Neural progenitor cell (in vitro differentiated cells): ENCODE measurements around the gene STIL. TPM values are rescaled to one million over a fixed set of nuclear protein-coding genes. Genes with fewer than 3 reads are reported as not detected.
A peak's percentile ranks its signal among the peaks of the same experiment; 100 is the strongest.
"Not testable (repeated sequence)": the region's sequence is repeated elsewhere in the genome, so short reads cannot be mapped to it uniquely, and the experiment has no call there.

ENCODE experiments used
- DNase-seq: peaks from one replicate; pipeline ENCODE4 v3.0.0-alpha.2; 2016; ENCODE audit warnings: low spot score
- H2AFZ ChIP-seq: fragments of 200-600 bp; sonication (generic); replicated peaks from 2 replicates; pipeline ENCODE4 v1.6.1; 2016; ENCODE audit warnings: antibody characterized with exemption
- H3F3A ChIP-seq: fragments of 200-600 bp; sonication (generic); 2 replicates; pipeline ENCODE4 v1.6.1; 2016; ENCODE audit warnings: antibody characterized with exemption, low read depth
- H3K27ac ChIP-seq: fragments of 200-600 bp; sonication (generic); 2 replicates; pipeline ENCODE4 v1.5.1; 2016; ENCODE audit warnings: mild to moderate bottlenecking
- H3K27me3 ChIP-seq: fragments of 200-600 bp; sonication (generic); 2 replicates; pipeline ENCODE4 v1.6.1; 2016; ENCODE audit warnings: mild to moderate bottlenecking, moderate library complexity
- H3K36me3 ChIP-seq: fragments of 200-600 bp; sonication (generic); 2 replicates; pipeline ENCODE4 v1.5.1; 2016
- H3K4me1 ChIP-seq: fragments of 200-600 bp; sonication (generic); 2 replicates; pipeline ENCODE4 v1.6.1; 2016; ENCODE audit warnings: mixed run types
- H3K4me2 ChIP-seq: fragments of 200-600 bp; sonication (generic); 2 replicates; pipeline ENCODE4 v1.6.1; 2016
- H3K4me3 ChIP-seq: fragments of 200-600 bp; sonication (generic); 2 replicates; pipeline ENCODE4 v1.5.1; 2016
- H3K79me2 ChIP-seq: fragments of 200-600 bp; sonication (generic); 2 replicates; pipeline ENCODE4 v1.6.1; 2016; ENCODE audit warnings: low read depth
- H3K9ac ChIP-seq: fragments of 200-600 bp; sonication (generic); 2 replicates; pipeline ENCODE4 v1.6.1; 2016
- H3K9me3 ChIP-seq: fragments of 200-600 bp; sonication (generic); 2 replicates; pipeline ENCODE4 v1.5.1; 2016; ENCODE audit warnings: low read depth
- H4K20me1 ChIP-seq: fragments of 200-600 bp; sonication (generic); 2 replicates; pipeline ENCODE4 v1.6.1; 2016; ENCODE audit warnings: low read depth
- H3K27ac Mint-ChIP-seq: 3 replicates; pipeline ENCODE4 v1.8.0; 2021; ENCODE audit warnings: mixed read lengths
- H3K27me3 Mint-ChIP-seq: 2 replicates; pipeline ENCODE4 v1.8.0; 2022; ENCODE audit warnings: low read depth, mild to moderate bottlenecking, inconsistent platforms, moderate library complexity, mixed read lengths; ENCODE audit not compliant: insufficient read depth
- H3K36me3 Mint-ChIP-seq: 3 replicates; pipeline ENCODE4 v1.8.0; 2021; ENCODE audit warnings: mixed read lengths
- H3K4me1 Mint-ChIP-seq: 3 replicates; pipeline ENCODE4 v1.8.0; 2021; ENCODE audit warnings: mixed read lengths
- H3K4me3 Mint-ChIP-seq: 3 replicates; pipeline ENCODE4 v1.8.0; 2021; ENCODE audit warnings: mild to moderate bottlenecking, moderate library complexity, mixed read lengths
- H3K9me3 Mint-ChIP-seq: 3 replicates; pipeline ENCODE4 v1.8.0; 2020; ENCODE audit warnings: mixed read lengths
- CTCF ChIP-seq: fragments of 200-600 bp; sonication (generic); IDR thresholded peaks from 2 replicates; pipeline ENCODE4 v1.5.1; 2017; ENCODE audit warnings: antibody characterized with exemption, mild to moderate bottlenecking
- EZH2 ChIP-seq: fragments of 200-600 bp; sonication (generic); IDR thresholded peaks from 2 replicates; pipeline ENCODE4 v1.6.1; 2017; ENCODE audit warnings: antibody characterized with exemption, mild to moderate bottlenecking, moderate library complexity
- EZH2phosphoT487 ChIP-seq: fragments of 200-600 bp; sonication (generic); IDR thresholded peaks from 2 replicates; pipeline ENCODE4 v1.6.1; 2017; ENCODE audit warnings: antibody characterized with exemption
- total RNA-seq: library from RNA; depleted of rRNA; stranded (reverse); fragments of >200 nt; gene quantifications from 2 replicates; pipeline ENCODE4 v1.2.3, GENCODE V29; 2015; ENCODE audit warnings: low replicate concordance

STIL gene
- total RNA-seq, 1 donor from 2014 or later: 59.0 TPM

GRCh38 chr1:47323599-47324031, 9.7 kb upstream of the STIL start:
- peak overlapping the region; percentile 29 for H2AFZ ChIP-seq

GRCh38 chr1:47319968-47320367, 6.0 kb upstream of the STIL start:
- not testable (repeated sequence) for H3K9ac ChIP-seq, H3K9me3 ChIP-seq, H3K4me3 ChIP-seq, H2AFZ ChIP-seq, H3K4me1 ChIP-seq, DNase-seq, H3K79me2 ChIP-seq, H3K27me3 Mint-ChIP-seq, H3K27me3 ChIP-seq, H3K4me1 Mint-ChIP-seq, H4K20me1 ChIP-seq, H3K27ac Mint-ChIP-seq, H3K4me2 ChIP-seq, H3K4me3 Mint-ChIP-seq, H3K27ac ChIP-seq, H3K36me3 Mint-ChIP-seq, H3K36me3 ChIP-seq, H3K9me3 Mint-ChIP-seq
- peaks cover 10% of the 10 kb centered on the region for H3F3A ChIP-seq

More at GRCh38 chr1:47323599-47324031, 9.7 kb upstream of the STIL start:
- peaks cover 10% of the 10 kb centered on the region for H3F3A ChIP-seq
- H3K4me3 ChIP-seq: no peak overlapping the region
- H3K4me1 Mint-ChIP-seq: peaks cover 9% of the 10 kb centered on the region
- H3K4me3 Mint-ChIP-seq: no peak overlapping the region
- H3K4me2 ChIP-seq: peak overlapping the region; percentile 10
- no peaks in the 10 kb centered on the region for H4K20me1 ChIP-seq
- H3K27ac Mint-ChIP-seq: peak overlapping the region; percentile 69
- H3K27me3 ChIP-seq: no peaks in the 10 kb centered on the region
- DNase-seq: peak; percentile 30
- H3K9ac ChIP-seq: no peak overlapping the region
- H3K4me1 ChIP-seq: peaks cover 9% of the 10 kb centered on the region
- peaks cover 4% of the 10 kb centered on the region for H3K27me3 Mint-ChIP-seq
- H3K9me3 Mint-ChIP-seq: no peaks in the 10 kb centered on the region
- TF ChIP-seq EZH2 (no peak), EZH2phosphoT487 (no peak), CTCF (no peak)
- no peaks in the 10 kb centered on the region for H3K36me3 ChIP-seq
- H3K36me3 Mint-ChIP-seq: no peaks in the 10 kb centered on the region
- H3K79me2 ChIP-seq: no peaks in the 10 kb centered on the region
- no peak overlapping the region for H3K27ac ChIP-seq
- H3K9me3 ChIP-seq: no peaks in the 10 kb centered on the region

- peaks cover 3% of the 10 kb centered on the region for H3K27me3 Mint-ChIP-seq
Observed at GRCh38 chr1:47317841-47318240, 3.9 kb upstream of the STIL start.

More at GRCh38 chr1:47317841-47318240, 3.9 kb upstream of the STIL start:
- H3K9ac ChIP-seq: no peak overlapping the region
- Mint-ChIP-seq H3K4me1 (peaks cover 7% of the 10 kb centered on the region), H3K36me3 (peaks cover 3% of the 10 kb centered on the region), H3K4me3 (no peak overlapping the region), H3K9me3 (no peaks in the 10 kb centered on the region), H3K27ac (no peak overlapping the region)
- TF ChIP-seq EZH2 (no peak), CTCF (no peak), EZH2phosphoT487 (no peak)
- no peak for DNase-seq
- no peak overlapping the region for H2AFZ ChIP-seq
- H3K4me2 ChIP-seq: no peak overlapping the region
- H3K4me3 ChIP-seq: no peak overlapping the region
- H3F3A ChIP-seq: peaks cover 11% of the 10 kb centered on the region
- H3K9me3 ChIP-seq: no peaks in the 10 kb centered on the region
- H3K4me1 ChIP-seq: peaks cover under 1% of the 10 kb centered on the region
- H3K79me2 ChIP-seq: peaks cover 9% of the 10 kb centered on the region
- no peaks in the 10 kb centered on the region for H3K36me3 ChIP-seq
- no peak overlapping the region for H3K27ac ChIP-seq
- no peaks in the 10 kb centered on the region for H3K27me3 ChIP-seq
- H4K20me1 ChIP-seq: no peaks in the 10 kb centered on the region
